ENCODE measurements around the gene MAN2A1. TPM values are rescaled to one million over a fixed set of nuclear protein-coding genes. Genes with fewer than 3 reads are reported as not detected.

MAN2A1 gene
- total and polyA plus RNA-seq, 2 experiments from 2014 or later: 32.5 to 129 TPM

GRCh38 chr5:109754319-109754718 is 64.6 kb downstream of the MAN2A1 start:
- Mint-ChIP-seq H3K36me3 (ENCODE audit: low read depth) (peaks cover 30% of the 10 kb centered on the region), H3K27me3 (ENCODE audit: insufficient read depth, low read depth, poor library complexity) (no peaks in the 10 kb centered on the region), H3K27ac (no peak overlapping the region), H3K4me1 (peaks cover 3% of the 10 kb centered on the region; the same call in 2 of the 3 replicates), H3K4me3 (no peak overlapping the region), H3K9me3 (no peaks in the 10 kb centered on the region)
- no peak overlapping the region for H3K4me3 ChIP-seq
- H3K27ac ChIP-seq (ENCODE audit: low read depth): no peak overlapping the region
- H3K36me3 ChIP-seq (ENCODE audit: insufficient read depth): 0 out of 2 replicates have a peak, but pooled peaks cover 3% of the 10 kb centered on the region
- H3K79me2 ChIP-seq (replicated peaks; ENCODE audit: insufficient read depth): peaks cover 66% of the 10 kb centered on the region
- H4K20me1 ChIP-seq (replicated peaks; ENCODE audit: insufficient read depth): 0 out of 2 replicates have a peak, but pooled peaks cover 3% of the 10 kb centered on the region
- H3K27me3 ChIP-seq (ENCODE audit: insufficient read depth): no peaks in the 10 kb centered on the region
- H3K4me2 ChIP-seq: no peak overlapping the region
- TF ChIP-seq, protein P1, sequence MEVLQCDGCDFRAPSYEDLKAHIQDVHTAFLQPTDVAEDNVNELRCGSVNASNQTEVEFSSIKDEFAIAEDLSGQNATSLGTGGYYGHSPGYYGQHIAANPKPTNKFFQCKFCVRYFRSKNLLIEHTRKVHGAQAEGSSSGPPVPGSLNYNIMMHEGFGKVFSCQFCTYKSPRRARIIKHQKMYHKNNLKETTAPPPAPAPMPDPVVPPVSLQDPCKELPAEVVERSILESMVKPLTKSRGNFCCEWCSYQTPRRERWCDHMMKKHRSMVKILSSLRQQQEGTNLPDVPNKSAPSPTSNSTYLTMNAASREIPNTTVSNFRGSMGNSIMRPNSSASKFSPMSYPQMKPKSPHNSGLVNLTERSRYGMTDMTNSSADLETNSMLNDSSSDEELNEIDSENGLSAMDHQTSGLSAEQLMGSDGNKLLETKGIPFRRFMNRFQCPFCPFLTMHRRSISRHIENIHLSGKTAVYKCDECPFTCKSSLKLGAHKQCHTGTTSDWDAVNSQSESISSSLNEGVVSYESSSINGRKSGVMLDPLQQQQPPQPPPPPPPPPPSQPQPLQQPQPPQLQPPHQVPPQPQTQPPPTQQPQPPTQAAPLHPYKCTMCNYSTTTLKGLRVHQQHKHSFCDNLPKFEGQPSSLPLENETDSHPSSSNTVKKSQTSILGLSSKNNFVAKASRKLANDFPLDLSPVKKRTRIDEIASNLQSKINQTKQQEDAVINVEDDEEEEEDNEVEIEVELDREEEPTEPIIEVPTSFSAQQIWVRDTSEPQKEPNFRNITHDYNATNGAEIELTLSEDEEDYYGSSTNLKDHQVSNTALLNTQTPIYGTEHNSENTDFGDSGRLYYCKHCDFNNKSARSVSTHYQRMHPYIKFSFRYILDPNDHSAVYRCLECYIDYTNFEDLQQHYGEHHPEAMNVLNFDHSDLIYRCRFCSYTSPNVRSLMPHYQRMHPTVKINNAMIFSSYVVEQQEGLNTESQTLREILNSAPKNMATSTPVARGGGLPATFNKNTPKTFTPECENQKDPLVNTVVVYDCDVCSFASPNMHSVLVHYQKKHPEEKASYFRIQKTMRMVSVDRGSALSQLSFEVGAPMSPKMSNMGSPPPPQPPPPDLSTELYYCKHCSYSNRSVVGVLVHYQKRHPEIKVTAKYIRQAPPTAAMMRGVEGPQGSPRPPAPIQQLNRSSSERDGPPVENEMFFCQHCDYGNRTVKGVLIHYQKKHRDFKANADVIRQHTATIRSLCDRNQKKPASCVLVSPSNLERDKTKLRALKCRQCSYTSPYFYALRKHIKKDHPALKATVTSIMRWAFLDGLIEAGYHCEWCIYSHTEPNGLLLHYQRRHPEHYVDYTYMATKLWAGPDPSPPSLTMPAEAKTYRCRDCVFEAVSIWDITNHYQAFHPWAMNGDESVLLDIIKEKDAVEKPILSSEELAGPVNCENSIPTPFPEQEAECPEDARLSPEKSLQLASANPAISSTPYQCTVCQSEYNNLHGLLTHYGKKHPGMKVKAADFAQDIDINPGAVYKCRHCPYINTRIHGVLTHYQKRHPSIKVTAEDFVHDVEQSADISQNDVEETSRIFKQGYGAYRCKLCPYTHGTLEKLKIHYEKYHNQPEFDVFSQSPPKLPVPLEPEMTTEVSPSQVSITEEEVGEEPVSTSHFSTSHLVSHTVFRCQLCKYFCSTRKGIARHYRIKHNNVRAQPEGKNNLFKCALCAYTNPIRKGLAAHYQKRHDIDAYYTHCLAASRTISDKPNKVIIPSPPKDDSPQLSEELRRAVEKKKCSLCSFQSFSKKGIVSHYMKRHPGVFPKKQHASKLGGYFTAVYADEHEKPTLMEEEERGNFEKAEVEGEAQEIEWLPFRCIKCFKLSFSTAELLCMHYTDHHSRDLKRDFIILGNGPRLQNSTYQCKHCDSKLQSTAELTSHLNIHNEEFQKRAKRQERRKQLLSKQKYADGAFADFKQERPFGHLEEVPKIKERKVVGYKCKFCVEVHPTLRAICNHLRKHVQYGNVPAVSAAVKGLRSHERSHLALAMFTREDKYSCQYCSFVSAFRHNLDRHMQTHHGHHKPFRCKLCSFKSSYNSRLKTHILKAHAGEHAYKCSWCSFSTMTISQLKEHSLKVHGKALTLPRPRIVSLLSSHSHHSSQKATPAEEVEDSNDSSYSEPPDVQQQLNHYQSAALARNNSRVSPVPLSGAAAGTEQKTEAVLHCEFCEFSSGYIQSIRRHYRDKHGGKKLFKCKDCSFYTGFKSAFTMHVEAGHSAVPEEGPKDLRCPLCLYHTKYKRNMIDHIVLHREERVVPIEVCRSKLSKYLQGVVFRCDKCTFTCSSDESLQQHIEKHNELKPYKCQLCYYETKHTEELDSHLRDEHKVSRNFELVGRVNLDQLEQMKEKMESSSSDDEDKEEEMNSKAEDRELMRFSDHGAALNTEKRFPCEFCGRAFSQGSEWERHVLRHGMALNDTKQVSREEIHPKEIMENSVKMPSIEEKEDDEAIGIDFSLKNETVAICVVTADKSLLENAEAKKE (CRISPR knock-in tag; IDR thresholded peaks at IDR 0.05): no peak
- TF ChIP-seq ZNF114 (CRISPR knock-in tag; IDR thresholded peaks at IDR 0.05) (no peak), EZH2phosphoT487 (IDR thresholded peaks at IDR 0.05; ENCODE audit: unreplicated experiment) (no peak), ETS1 (IDR thresholded peaks at IDR 0.05) (no peak), EZH2 (IDR thresholded peaks at IDR 0.05; ENCODE audit: low read depth, unreplicated experiment) (no peak), POLR2AphosphoS5 (IDR thresholded peaks at IDR 0.05; ENCODE audit: low read depth) (no peak), ZNF331 (CRISPR knock-in tag; IDR thresholded peaks at IDR 0.05; ENCODE audit: low read depth) (no peak), NANOG (IDR thresholded peaks at IDR 0.05; ENCODE audit: borderline replicate concordance) (no peak), CREB1 (CRISPR knock-in tag; IDR thresholded peaks at IDR 0.05; ENCODE audit: low read depth) (no peak), REST (IDR thresholded peaks at IDR 0.05; ENCODE audit: unreplicated experiment) (no peak), STAT1 (IDR thresholded peaks at IDR 0.05; ENCODE audit: unreplicated experiment) (no peak), JUNB (IDR thresholded peaks at IDR 0.05; ENCODE audit: unreplicated experiment) (no peak)
- TF ChIP-seq, protein P2, sequence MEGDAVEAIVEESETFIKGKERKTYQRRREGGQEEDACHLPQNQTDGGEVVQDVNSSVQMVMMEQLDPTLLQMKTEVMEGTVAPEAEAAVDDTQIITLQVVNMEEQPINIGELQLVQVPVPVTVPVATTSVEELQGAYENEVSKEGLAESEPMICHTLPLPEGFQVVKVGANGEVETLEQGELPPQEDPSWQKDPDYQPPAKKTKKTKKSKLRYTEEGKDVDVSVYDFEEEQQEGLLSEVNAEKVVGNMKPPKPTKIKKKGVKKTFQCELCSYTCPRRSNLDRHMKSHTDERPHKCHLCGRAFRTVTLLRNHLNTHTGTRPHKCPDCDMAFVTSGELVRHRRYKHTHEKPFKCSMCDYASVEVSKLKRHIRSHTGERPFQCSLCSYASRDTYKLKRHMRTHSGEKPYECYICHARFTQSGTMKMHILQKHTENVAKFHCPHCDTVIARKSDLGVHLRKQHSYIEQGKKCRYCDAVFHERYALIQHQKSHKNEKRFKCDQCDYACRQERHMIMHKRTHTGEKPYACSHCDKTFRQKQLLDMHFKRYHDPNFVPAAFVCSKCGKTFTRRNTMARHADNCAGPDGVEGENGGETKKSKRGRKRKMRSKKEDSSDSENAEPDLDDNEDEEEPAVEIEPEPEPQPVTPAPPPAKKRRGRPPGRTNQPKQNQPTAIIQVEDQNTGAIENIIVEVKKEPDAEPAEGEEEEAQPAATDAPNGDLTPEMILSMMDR (conservative IDR thresholded peaks at IDR 0.05; ENCODE audit: low read depth in 2 of 2): no peak
- H3K4me1 ChIP-seq (ENCODE audit: insufficient read depth): no peaks in the 10 kb centered on the region
- H2AFZ ChIP-seq: no peak overlapping the region
- ATAC-seq: no peak
- no peaks in the 10 kb centered on the region for H3F3A ChIP-seq (replicated peaks; ENCODE audit: low read depth)
- DNase-seq (ENCODE audit: low spot score): no peak
- H3K9me2 ChIP-seq (ENCODE audit: insufficient read depth): no peaks in the 10 kb centered on the region
